HG03469 (cell line): ENCODE measurements around the gene KIF3C.
"Not testable (repeated sequence)": the region's sequence is repeated elsewhere in the genome, so short reads cannot be mapped to it uniquely, and the experiment has no call there.

ENCODE experiments used
- ATAC-seq: cut with Tn5 transposase; IDR thresholded peaks from one replicate; pipeline ENCODE4 v1.9.1; 2021; ENCODE audit warnings: mild to moderate bottlenecking, moderate library complexity, moderate number of reproducible peaks; ENCODE audit not compliant: unreplicated experiment

Gene KIF3C

DNA sequence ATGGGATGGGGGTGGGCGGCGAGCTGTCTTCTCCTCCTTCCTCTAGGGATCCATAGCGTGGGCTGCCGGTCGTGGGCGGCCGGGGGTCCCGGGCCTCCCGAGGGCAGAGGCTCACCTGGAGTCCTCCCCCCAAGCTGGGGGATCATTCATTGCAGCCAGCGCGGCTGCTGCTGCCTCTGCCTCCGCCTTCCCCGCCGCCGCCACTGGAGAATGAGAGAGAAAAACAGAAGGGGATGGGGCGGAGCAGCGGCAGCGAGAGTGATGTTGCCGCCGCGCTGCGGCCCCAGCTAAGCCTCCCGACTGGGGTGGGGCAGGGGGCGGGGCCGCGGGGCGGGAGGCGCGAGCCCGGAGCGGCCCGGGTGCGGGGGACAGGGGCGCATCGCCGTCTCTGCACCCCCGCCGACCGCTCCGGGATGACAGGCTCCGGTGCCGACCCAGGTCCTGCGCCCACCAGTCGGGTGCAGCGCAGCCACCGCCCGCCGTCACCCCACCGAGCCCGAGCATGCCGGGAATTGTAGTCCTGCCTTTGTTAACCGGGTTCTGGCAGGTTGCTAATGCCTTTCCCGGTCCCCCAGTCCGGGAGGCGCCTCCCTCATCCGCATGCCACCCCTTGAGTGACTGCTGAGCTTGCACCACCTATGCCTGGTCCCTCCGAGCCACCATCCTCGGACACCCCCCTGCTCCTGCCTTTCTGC is at the start of gene KIF3C:
Gene KIF3C, minus strand, starts transcription at position 225 of the 695 bp plus-strand sequence. CDS start 580 bp downstream, outside the sequence.
- ATAC-seq: no peak

DNA sequence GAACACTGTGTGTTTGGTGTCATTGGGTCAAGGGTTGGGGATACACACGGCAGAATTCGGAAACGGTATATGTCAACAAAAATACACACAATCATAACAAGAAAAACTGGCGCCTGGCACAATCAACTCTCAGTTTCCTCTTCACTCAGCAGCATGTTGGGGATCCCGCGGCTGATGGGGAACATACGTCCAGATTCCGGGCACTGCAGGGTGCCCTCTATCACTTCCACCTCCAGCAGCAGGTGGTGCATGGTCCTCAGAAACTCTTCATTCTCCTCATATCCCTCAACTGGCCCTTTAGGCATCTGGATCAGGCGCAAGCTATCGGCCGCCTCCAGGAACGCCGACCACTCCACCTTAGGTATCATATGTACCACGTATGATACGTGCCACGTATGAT is 45.8 kb upstream of the KIF3C start:
- ATAC-seq: not testable (repeated sequence)

DNA sequence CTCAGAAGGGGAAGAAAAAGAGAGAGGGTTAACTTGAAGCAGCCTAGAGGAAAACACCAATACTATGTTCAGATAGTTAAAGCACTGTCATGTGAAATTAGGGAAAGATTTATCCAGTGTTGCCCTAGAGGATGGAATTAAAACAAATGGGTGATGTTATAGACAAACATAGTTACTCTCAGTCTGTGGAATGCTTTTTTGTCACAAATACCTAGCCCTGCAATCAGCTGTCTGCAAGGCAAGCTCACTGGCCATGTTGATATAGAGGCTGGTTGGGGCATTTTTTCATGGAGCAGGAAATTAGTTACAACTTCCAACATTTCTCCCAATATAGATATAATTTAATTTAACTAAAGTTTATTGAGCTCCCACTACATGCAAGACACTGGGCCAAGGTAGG is 43.2 kb upstream of the KIF3C start:
- no peak for ATAC-seq

DNA sequence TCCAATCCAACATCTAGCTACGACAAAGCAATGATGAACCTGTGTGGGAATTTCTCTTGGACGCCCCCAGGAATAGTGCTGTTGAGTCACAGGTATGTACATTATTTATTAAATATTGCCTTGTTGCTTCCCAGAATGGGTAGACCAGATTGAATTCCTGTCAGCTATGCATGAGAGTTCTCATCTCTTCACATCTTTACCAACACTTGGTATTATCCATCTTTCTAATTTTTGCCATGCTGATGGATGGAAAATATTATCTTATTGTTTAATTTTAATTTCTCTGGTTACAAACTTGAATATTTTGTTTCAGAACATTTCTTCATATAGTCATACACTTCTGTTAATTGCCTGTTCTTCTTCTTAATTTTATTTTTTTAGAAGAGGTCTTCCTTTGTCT is 42.0 kb upstream of the KIF3C start:
- no peak for ATAC-seq

DNA sequence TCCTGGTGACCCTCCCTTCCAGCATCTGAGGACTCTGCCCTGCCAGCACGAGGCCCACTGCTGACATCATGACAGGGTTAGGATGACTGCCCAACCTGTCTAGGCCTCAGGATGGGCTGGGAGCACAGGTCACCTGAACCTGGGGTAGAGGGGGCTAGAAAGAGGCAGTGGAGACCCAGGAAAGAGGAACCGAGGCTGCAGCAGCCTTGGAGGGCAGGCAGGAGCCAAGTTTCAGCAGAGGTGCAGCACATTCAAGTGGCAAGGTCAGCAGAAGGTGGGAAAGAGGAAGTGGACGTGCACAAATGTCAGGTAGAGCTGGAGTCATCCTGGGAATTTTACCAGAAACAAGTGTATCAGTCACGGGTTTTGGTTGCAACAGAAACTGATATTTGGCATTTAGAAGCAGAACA is 37.9 kb upstream of the KIF3C start:
- ATAC-seq: no peak

DNA sequence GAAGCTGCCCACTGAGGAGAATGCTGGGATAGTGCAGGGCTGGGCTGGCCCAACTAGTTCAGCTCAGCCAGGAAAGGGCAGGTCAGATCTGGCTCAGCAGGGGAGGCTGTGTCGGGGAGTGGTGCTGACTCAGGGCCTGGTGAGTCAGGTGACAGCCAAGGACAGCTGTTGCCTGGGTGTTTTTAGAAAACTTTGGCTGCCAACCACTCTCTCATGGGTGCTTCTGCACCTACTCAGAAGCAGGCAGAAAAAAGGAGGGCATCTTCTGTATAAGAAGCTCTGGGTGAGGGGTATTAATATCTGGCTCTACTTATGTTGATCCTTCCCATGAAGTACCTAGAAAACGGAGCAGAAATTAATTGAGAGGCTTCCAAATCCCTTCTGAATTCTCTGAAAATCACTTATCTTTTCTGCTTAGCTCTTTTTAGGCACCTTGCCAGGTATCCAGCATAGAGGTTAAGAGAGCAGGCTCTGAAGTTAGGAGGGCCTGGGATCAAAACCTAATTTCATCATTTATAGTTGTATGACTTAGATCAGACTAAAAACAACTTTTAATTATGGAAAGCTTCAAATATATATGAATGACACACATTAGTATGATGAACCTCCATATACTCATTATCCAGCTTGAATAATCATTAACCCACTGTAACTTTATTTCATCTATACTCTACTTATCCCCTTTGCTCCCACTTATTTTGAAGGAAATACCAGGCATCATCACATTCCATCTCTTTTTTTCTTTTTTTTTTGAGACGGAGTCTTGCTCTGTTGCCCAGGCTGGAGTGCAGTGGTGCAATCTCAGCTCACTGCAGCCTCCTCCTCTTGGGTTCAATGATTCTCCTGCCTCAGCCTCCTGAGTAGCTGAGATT is 36.1 kb upstream of the KIF3C start:
- ATAC-seq: no peak

DNA sequence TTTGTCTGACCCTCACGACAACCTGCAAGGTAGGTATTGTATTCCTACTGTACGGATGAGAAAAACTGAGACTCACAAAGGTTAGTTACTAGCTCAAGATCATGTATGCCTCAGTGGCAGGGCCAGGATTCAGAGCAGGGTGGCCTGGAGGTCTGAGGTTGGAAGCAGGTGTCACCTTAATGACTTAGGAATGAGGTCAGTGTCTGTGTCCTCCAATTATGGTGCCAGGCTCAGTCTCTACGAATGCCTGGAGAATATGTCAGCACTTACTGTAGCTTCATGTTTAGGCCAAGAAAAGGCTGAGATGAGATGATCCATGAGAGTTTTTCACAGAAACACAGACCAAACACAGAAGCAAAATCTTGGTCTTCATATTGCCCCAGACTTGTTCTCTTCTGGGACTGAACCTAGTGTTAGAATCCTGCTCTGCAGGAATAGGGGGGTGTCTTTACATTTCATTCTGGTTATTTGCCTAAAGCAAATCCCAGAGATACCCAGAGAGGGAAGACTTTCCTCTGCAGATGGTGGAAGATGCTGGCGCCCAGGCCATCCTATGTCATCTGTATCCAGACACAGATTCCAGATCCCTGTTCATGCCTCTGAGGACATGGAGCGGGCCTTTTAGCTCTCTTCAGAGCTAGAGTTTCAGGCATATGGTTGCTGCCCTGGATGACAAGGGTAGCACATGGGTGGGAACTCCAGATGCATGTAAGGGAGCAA is 35.3 kb upstream of the KIF3C start:
- ATAC-seq: no peak

DNA sequence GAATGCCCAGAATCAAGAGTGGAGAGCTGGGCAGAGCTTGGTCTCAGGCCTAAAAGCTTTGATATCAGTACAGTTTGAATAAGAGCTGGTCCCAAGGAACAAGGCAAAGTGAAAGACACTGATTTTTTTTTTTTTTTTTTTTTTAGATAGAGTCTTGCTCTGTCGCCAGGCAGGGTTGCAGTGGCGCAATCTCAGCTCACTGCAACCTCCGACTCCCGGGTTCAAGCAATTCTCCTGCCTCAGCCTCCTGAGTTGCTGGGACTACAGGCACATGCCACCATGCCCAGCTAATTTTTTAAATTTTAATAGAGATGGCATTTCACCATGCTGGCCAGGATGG is 34.4 kb upstream of the KIF3C start:
- ATAC-seq: not testable (repeated sequence)

DNA sequence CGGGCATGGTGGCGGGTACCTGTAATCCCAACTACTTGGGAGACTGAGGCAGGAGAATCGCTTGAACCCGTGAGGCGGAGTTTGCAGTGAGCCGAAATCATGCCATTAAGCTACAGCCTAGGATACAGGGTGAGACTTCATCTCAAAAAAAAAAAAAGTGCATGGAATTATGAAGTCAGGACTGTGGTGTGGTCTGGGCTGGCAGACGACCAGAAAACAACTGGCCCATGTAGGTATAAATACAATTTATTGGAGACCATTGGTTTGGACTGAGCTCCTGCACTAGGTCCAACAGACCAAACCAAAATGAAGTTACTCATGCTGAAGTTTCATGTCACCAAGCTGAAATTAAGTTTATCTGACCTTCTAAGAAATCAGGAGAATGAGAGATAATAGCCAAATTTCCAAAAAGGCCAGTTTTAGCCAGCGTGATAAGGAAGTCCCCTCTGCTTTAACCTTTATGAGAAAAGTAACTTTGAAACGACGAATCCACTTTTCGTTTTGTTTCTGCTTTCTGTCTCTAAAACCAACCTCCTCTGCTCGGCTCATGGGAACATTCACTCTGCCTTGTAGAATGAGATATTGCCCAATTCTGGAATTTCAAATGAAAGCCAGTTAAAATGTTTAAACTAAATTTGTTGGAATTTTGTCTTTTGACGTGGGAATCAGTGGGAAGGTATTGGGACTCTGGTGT is 33.9 kb upstream of the KIF3C start:
- no peak for ATAC-seq

DNA sequence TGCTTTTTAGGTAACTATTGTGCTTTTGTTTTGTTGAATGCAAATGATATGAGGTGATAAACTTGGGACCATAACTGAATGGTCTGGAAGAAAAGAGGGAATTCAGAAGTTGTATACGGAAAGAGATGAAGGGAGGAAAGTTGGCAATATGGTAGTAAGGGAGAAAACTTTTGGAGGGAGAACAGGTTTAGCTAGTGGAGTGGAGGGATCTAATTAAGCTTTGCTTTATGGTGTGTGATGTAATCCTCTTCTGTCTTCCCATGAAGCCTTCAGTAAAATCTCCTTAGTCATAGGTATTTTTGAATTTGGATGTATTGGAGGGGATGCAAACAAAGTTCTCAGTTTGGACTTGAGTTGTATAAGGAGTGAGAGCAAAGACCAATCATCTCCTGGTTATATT is 31.4 kb upstream of the KIF3C start:
- no peak for ATAC-seq

DNA sequence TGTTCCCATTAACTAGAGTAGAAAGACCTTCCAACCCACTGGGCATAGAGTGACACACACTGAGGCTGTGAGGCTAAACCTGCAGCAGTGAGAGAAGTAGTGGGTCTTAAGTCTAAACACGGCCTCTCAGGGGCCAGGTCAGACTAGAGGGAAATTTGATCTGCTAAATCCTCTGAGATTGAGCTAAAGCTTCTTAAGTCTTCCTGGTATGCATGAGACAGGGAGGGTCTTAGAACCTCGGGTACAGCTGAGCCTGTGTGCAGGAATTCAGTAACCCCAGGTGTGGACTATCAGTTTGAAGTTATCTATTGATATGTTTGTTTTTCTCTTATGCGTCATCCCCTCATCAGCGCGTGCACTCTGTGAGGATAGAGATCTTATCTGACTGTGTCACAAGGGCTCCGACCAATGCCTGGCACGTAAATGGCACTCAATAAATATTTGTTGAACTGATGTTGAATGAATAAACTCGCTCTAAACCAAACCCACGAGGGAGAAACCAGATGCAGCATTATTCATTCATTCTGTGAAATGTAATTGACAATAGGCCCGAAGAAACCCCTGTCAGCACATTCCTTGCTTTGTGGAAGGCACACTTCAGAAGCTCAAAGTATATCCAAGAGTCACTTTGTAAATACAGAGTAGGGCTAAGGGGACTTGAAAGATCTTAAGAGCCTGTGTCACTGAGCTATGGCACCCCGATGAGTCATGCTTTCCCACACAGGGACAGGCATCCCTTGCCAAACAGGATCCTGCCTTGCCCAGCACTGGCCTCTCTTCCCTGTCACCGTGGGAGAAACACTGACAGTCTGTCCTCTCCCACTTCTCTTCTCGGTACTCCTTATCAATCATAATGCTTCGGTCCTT is 29.9 kb upstream of the KIF3C start:
- ATAC-seq: no peak

DNA sequence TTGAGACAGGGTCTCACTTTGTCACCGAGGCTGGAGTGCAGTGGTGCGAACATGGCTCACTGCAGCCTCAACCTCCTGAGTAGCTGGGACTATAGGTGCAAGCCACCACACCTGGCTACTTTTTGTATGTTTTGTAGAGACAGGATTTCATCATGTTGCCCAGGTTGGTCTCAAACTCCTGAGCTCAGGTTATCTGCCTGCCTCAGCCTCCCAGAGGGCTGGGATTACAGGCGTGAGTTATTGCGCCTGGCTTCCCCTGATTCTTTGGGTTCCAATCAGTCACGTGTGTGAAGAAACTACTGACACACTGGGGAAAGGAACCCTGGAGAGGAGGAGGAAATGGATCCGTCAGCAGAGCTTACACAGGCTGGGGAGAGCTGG is 29.3 kb upstream of the KIF3C start:
- no peak for ATAC-seq

DNA sequence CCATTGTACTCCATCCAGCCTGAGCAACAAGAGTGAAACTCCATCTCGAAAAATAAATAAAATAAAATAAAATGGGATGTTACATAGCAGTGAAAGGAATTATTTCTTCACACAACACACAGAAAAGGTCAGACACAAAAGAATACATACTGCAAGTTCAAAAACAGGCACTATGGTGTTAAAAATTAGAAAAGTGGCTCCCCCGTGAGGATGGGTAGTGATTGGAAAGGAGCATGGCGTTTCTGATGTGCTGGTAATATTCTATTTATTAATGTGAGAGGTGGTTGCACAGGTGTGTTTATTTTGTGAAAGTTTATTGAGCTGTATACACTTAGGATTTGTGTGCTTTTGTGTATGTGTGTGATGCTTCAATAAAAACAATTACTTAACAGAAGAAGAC is 28.6 kb upstream of the KIF3C start:
- no peak for ATAC-seq

DNA sequence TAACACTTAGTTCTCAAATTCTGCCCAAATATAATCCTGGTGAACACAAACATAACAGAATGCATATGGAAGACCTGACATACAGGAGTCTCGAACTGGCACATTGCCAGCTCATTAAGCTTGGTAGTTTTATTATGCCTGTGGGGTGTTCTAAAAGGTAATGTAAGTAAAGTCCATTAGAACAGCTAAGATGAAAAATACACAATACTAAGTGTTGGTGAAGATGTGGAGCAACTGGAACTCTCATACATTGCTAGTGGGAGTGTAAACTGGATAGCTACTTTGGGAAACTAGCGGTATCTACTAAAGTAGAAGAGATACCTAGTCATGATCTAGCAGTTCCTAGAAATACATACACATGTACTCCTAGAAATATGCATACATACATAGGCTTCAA is 27.3 kb upstream of the KIF3C start:
- no peak for ATAC-seq

DNA sequence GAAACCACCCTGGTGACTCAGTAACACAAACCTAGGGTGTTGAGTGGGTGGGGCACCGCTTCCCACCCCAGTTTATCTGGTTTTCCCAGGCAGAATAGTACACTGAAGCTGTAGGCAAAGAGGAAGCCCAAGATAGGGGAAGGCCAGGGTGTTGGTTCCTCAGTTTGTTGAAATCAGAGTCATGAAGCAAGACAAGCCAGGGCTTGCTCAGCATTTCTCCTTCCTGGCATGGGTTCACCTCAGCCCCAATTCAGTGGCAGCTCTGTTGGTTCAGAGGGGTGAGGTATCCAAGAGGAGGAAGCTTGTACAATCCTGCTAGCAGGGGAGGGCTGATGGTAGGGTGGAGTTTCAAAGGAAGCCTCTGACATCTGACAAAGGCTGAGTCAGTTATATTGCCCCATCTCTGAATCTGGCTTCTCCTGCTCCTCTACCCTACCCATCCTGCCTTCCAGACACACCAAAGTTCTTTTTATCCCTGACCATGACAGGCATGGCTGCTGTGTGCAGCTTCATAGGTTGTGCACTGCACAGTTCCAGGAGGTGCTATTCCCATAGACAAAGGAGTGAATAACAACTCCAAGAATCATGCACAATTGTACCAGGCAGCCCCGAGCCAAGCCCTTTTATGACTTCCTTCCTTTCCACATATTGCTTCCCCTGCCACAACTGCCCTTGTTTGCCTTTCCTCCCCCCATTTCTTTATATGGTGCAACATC is 26.7 kb upstream of the KIF3C start:
- no peak for ATAC-seq

DNA sequence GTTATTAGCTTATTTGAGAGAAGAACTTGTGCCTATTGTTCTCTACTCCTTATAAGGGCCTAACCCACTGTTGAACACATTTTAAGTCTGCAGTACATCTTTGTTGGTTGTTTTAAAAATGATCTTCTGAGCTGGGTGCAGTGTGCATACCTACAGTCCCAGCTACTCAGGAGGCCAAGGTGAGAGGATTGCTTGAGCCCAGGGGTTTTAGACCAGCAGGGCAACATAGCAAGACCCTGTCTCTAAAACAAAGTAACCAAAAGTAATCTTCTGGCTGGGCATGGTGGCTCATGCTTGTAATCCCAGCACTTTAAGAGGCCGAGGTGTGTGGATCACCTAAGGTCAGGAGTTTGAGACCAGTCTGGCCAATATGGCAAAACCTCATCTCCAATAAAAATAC is 25.8 kb upstream of the KIF3C start:
- ATAC-seq: no peak

DNA sequence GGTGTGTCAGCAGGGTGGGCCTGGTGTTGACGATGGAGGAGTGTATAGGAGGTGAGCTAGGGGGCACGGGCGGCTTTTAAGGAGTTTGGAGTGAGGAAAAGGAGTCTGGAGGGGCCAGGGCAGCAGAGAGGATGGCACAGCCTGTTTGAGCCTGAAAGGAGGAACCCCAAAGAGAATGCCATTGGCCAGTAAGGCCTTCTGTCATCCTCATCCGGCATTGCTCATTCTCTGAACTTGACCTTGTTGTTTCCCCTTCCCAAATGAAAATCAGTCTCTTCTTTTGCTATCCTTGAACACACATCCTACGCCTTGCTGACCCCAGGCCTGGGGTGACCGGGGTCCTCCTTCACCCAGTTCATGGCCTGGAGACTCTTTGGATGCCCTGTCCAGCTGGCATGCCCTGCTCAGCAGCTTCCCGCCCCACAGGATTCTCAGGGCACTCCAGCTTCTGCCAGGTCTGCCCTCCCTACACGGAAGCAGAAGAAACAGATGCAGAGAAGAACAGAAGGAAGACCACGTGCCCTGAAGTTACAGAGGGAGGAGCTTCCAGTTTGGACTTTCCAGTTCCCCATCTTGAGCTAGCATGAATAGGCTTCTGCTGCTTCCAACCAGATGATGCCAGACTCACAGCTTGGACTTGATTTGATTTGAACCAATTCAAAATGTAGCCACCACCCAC is 20.5 kb upstream of the KIF3C start:
- no peak for ATAC-seq

DNA sequence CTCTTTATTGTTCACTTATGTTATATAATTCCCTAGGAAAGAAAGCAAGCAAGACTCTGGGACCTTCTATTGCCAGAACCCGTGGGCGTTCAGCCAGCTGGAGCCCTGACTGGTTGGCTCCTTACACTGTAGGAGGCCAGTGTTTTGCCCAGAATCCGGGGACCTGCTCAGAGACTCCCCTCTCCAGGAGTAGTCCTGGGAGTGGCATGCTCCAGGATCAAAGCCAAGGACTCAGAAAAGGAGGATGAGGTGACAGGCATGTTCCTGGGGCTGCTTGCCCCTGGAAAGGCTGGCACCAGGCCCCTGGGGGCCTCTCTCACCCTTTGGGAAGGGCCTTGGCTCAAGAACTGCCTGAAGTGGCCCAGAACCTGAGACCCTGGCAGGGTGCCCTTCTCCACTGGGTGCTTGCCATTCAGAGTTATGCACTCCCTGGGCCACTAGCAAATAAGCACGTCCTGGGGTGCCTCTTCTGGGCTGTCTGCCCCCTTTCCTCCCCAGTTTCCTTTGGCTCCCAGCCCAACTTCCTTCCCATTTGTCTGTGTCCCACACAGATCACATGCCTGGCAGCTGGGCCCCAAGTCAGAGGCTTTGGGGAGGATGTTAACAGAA is 19.6 kb upstream of the KIF3C start:
- no peak for ATAC-seq
